DLD1 (cell line): ENCODE data around the gene HNF1A.

ENCODE experiments used
- in situ Hi-C: cut with HindIII; loops from 2 replicates; pipeline ENCODE4 v1.10.0; 2017; ENCODE audit warnings: low sequenced_read_pairs

Gene HNF1A

GRCh38 chr12:121009741-121010140 lies 31.4 kb downstream of the HNF1A start:
- in situ Hi-C loops = no loop called here

GRCh38 chr12:121010860-121011259 lies 32.5 kb downstream of the HNF1A start:
- in situ Hi-C loops = no loop called here

DNA sequence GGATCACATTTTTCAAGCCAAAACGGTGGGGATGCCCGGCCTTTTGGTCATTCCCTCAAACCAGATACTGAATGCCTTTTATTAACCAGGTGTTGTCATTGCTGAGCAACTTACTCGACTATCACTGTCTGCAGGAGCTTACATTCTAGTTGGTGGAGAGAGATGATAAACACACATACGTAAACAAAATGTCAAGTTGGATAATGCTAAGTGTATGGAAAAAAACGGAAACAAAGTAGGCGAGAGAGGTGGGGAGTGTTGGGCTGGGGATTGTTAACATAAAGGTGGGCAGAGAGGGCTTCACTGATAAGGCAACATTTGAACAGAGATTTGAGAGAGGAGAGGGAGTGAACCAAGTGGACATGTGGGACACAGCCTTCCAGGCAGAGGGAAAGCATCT lies 33.5 kb downstream of the HNF1A start:
- in situ Hi-C loops = no loop called here

- in situ Hi-C loops = no loop called here
Measured at GRCh38 chr12:121013715-121014114, 35.4 kb downstream of the HNF1A start.

DNA sequence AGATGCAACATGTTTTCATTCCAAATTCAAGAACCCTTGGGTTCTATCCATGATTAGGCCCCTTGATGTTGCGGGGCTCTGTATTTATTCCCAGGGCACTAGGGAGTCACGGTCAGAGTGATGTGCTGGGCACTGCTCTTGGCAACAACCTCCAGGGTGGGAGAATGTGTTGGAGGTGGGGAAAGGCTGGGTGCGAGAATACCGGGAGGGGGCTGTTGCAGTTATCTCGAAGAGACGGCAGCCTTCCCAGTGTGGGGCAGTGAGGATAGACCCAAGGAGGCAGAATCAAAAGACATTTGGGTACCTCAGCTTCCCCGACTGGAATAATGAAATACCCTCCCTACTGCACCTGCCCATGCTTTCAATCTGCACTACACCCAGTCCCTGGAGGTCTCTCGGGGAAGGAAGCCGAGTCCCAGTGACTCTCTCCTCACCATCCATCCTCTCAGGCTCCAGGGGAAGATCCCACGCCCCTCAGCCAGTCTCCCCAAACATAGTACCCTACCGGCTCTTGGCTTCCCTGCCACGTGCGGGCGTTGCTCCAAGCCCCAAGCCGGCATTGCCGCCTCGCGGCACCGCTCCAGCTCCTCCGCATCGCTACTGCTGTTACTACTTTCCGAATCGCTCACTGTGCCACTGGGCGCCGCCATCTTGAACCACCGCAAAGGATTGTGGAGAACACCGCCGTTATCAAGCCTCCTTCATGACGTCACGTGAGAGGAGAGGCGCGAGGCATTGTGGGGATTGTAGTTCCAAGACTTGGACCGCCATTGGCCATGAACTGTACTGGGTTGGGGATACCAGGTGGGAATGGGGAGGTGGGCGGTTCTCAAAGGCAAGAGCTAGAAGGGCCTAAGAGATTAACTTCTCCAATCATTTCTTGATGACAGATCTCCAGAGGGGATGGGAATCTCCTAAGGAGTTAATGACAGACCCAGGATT lies 37.8 kb downstream of the HNF1A start, which contains the start of gene C12orf43:
Gene C12orf43 (minus strand): TSS at position 663 of the 942 bp plus-strand sequence. CDS start 13 bp downstream, at position 650.
- in situ Hi-C loops = no loop called here

DNA sequence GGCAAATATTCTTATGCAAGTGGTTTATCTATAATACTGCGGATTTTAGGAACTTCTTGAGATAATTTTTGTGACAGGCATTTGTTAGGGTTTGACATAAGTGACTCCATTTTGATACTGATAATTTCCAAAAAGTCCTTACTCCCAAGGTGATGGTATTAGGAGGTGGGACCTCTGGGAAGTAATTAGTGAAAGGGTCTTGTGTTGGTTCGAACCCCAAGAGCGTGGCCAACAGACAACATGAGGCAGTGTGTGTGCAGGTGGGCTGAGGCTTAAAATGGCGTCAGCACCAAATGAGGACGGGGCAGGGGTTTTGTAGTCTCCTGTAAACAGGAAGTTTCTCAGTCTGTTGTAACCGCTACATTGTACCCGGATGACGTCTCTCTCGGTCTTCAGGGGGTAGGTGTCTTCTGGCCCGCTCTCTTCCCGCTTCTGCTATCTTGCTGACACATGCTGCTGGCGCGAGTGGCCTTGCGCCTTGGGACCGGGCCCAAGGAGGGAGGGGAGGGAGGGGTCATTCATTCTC lies 39.7 kb downstream of the HNF1A start:
- in situ Hi-C loops = no loop called here

DNA sequence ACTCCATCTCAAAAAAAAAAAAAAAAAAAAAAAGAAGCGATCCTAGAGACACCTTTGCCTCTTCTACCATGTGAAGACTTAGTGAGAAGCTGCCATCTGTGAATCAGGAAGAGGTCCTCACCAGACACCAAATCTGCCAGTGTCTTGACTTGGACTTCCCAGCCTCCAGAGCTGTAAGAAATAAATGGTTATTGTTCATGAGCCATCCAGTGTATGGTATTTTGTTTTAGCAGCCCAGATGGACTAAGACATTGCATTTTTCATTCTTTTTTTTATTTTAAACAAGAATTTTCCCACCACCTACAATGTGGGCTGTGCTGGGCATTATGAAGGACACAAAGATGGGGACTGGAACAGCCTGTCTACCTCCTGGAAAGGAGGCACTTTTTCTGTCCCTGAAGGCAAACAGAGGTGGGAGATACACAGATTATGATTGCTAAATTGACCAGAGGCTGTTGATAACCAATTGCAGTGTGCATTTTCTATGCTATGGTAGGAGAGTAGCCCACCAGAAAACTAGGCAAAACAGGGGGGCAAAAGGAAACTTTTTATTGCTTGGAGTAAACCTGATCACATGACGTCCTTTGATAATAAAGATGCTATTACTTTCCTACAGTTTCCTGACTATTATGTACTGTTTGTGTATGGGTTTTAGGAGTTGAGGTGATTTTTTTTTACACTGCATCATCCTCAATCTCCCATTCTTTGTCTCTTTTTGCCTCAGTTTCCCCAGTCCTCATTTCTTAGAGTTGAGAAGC lies 40.7 kb downstream of the HNF1A start:
- in situ Hi-C loops = no loop called here

DNA sequence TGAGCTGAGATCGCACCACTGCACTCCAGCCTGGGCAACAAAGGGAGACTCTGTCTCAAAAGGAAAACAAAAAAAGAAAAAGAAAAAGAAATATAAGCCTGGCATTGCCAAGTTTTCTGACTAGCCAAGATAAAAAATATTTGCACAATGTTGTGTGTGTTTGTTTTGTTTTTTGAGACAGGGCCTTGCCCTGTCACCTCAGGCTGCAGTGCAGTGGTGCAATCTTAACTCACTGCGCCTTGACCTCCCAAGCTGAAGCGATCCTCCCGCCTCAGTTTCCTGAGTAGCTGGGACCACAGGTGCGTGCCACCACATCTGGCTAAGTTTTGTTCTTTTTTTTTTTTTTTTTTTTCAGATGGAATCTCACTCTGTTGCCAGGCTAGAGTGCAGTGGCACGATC lies 43.4 kb downstream of the HNF1A start:
- in situ Hi-C loops = no loop called here

GRCh38 chr12:121022713-121023112 lies 44.4 kb downstream of the HNF1A start:
- in situ Hi-C loops = no loop called here

GRCh38 chr12:121023799-121024198 lies 45.5 kb downstream of the HNF1A start:
- in situ Hi-C loops = no loop called here

DNA sequence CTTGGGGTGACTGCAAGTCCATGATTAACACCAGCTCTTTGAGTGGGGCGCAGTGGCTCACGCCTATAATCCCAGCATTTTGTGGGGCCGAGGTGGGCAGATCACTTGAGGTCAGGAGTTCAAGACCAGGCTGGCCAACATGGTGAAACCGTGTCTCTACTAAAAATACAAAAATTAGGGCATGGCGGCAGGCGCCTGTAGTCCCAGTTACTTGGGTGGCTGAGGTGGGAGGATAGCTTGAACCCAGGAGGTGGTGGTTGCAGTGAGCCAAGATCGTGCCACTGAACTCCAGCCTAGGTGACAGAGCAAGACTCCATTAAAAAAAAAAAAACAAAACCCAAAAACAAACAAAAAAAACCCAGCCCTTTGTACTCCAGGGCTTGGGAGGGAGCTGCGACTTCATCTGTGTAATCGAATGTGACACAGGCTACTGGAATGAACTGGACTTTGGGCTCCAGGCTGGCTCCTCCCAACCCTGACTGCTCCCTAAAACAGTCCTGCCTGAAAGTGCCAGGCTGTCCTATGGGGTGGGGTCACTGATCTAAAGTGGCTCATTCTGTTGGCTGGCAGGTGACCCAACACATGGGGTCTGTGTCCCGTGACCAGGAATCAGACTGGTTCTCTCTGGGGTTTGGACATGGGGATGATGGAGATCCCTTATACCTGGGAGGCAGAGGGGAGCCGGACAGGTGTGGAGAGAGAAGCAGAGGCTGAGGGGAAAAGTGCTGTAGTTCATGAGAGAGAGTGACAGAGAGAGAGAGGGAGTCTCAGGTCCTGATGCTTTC lies 47.3 kb downstream of the HNF1A start:
- in situ Hi-C loops = no loop called here

DNA sequence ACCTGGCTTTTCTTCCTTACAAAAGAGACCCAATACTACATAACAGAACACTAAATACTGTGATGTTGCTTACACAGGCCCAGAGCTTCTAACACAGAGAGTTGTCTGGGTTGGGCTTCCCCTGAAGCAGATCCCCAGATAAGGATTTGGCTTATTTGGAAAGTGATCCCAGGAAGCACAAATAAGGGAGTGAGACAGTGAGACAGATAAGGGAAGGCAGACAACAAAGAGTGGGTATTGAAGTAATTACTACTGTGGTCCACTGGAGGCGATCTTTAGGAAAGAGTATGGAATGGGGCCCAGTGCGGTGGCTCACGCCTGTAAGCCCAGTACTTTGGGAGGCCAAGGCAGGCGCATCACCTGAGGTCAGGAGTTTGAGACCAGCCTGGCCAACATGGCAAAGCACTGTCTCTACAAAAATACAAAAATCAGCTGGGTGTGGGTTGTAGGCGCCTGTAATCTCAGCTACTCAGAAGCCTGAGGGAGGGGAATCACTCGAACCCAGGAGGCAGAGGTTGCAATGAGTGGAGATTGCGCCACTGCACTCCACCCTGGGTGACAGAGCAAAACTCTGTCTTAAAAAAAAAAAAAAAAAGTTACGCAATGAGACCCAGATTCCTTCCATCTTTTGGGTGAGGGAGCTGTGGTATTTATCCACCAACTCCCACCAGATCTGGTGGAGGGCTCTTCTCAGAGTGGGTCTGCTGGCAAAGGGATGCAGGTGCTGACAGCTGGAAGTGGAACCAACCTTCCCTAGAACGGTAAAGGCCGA lies 48.1 kb downstream of the HNF1A start:
- in situ Hi-C loops = no loop called here

DNA sequence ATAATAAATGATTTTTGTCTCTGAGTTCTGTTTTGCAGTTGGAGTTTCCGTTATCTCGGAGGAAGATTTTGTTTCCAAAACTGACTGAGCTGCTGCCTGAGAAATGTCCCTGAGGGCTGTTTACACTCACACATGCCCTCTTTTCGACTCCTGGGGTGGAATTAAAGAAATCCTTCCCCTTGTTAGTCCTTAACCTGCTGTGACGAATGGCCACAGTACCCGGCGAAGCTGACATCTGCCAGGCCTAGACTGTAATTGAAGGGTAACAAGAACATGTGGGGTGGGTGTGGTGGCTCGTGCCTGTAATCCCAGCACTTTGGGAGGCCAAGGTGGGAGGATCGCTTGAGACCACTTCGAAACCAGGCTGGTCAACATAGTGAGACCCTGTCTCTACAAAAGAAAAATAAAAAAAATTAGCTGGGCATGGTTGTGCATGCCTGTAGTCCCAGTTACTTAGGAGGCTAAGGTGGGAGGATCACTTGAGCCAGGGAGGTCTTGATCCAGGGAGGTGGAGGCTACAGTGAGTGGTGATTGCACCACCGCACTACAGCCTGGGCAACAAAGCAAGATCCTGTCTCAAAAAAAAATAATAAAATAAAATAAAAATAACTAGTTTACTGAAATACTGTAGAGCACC lies 52.4 kb downstream of the HNF1A start:
- in situ Hi-C loops = no loop called here

DNA sequence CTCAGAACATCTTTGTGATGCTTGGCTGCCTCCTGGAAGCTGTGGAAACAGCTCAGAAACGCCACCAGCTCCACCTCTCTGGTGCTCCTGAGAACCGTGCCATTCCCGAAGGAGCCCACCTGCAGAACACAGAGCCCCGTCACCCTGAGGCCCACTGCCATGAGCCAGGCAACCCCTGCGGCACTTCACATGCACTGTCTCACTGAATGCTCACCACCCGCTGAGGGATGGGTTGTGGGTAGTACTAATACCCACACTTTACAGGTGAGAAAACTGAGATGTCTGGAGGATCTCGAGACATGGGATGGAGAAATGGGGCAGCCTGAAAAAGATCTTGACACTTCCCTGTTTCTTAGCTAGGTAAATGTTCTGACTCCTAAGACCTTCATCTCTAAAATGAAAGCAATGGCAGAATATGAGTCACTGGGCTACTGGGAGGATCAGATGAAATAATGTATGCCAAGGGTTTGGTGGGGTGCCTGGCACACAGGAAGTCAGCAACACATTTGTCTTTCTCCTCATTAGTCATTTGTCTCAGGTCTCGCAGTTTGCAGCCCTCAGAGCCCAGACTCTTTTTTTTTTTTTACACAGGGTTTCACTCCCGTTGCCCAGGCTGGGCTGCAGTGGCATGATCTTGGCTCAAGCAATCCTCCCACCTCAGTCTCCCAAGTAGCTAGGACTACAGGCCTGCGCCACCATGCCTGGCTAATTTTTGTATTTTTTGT lies 55.4 kb downstream of the HNF1A start:
- in situ Hi-C loops = no loop called here

GRCh38 chr12:121034616-121035305 lies 56.4 kb downstream of the HNF1A start:
- in situ Hi-C loops = no loop called here

GRCh38 chr12:121036810-121037326 lies 58.5 kb downstream of the HNF1A start:
- in situ Hi-C loops = no loop called here

GRCh38 chr12:121038861-121039668 lies 60.7 kb downstream of the HNF1A start, which contains the start of gene OASL:
Gene OASL, minus strand, starts transcription at chr12:121039246. Its CDS starts 275 bp downstream, at chr12:121038971.
- in situ Hi-C loops = no loop called here
